HG02759 (cell line): Measurements from ENCODE around the gene ADAMTS13.

Experiments used
- ATAC-seq: cut with Tn5 transposase; IDR thresholded peaks from one replicate; pipeline ENCODE4 v1.9.1; 2021; ENCODE audit warnings: mild to moderate bottlenecking, moderate library complexity; ENCODE audit not compliant: unreplicated experiment

Gene ADAMTS13

GRCh38 chr9:133452562-133452961 lies 30.4 kb downstream of the ADAMTS13 start:
- ATAC-seq, result no peak

- no peak for ATAC-seq
Observed at GRCh38 chr9:133453651-133454050, 31.5 kb downstream of the ADAMTS13 start.

GRCh38 chr9:133454325-133454724 lies 32.2 kb downstream of the ADAMTS13 start:
- no peak for ATAC-seq

- no peak for ATAC-seq
Observed at GRCh38 chr9:133454943-133455673, 32.9 kb downstream of the ADAMTS13 start.

GRCh38 chr9:133455936-133456335 lies 33.8 kb downstream of the ADAMTS13 start:
- ATAC-seq, result no peak

GRCh38 chr9:133456409-133456808 lies 34.2 kb downstream of the ADAMTS13 start:
- ATAC-seq, result no peak

- ATAC-seq, result no peak
Observed at GRCh38 chr9:133457233-133457632, 35.1 kb downstream of the ADAMTS13 start.

- no peak for ATAC-seq
Observed at GRCh38 chr9:133457748-133458147, 35.6 kb downstream of the ADAMTS13 start.

GRCh38 chr9:133458643-133459312 lies 36.6 kb downstream of the ADAMTS13 start:
- no peak for ATAC-seq

GRCh38 chr9:133459476-133460404 lies 37.6 kb downstream of the ADAMTS13 start, which contains the start of gene CACFD1:
Gene CACFD1 (plus strand): TSS chr9:133459978. CDS start chr9:133460067, 89 bp downstream.
- ATAC-seq, result peak; percentile 82

GRCh38 chr9:133460405-133461175 lies 38.4 kb downstream of the ADAMTS13 start:
- peak; percentile 27 for ATAC-seq

- no peak for ATAC-seq
Observed at GRCh38 chr9:133461975-133462374, 39.8 kb downstream of the ADAMTS13 start.

- ATAC-seq, result no peak
Observed at GRCh38 chr9:133463234-133463863, 41.2 kb downstream of the ADAMTS13 start.

GRCh38 chr9:133463864-133464615 lies 41.9 kb downstream of the ADAMTS13 start:
- no peak for ATAC-seq

GRCh38 chr9:133464638-133465037 lies 42.5 kb downstream of the ADAMTS13 start:
- ATAC-seq, result no peak

GRCh38 chr9:133465984-133466383 lies 43.8 kb downstream of the ADAMTS13 start:
- no peak for ATAC-seq

GRCh38 chr9:133467101-133467500 lies 44.9 kb downstream of the ADAMTS13 start:
- no peak for ATAC-seq

- ATAC-seq, result no peak
Observed at GRCh38 chr9:133468374-133468773, 46.2 kb downstream of the ADAMTS13 start.

- ATAC-seq, result no peak
Observed at GRCh38 chr9:133468777-133469421, 46.7 kb downstream of the ADAMTS13 start.
